ENCODE results near the gene STAT5B.
"Not testable (repeated sequence)": the region's sequence is repeated elsewhere in the genome, so short reads cannot be mapped to it uniquely, and the experiment has no call there.

STAT5B gene

GRCh38 chr17:42233156-42233555 is 43.0 kb downstream of the STAT5B start:
- no peak for DNase-seq (ENCODE audit: low read depth)

- DNase-seq (ENCODE audit: low read depth): no peak
Measured at GRCh38 chr17:42230225-42230624, 46.0 kb downstream of the STAT5B start.

GRCh38 chr17:42227849-42228700 is 48.1 kb downstream of the STAT5B start:
- DNase-seq (ENCODE audit: low read depth): no peak

- DNase-seq (ENCODE audit: low read depth): no peak
Measured at GRCh38 chr17:42225646-42226045, 50.5 kb downstream of the STAT5B start.

GRCh38 chr17:42224651-42225050 is 51.5 kb downstream of the STAT5B start:
- DNase-seq (ENCODE audit: low read depth): no peak

GRCh38 chr17:42221886-42222745 is 54.1 kb downstream of the STAT5B start:
- DNase-seq (ENCODE audit: low read depth): no peak

- not testable (repeated sequence) for DNase-seq (ENCODE audit: low read depth)
Measured at GRCh38 chr17:42219280-42219679, 56.9 kb downstream of the STAT5B start.

GRCh38 chr17:42214156-42214555 is 62.0 kb downstream of the STAT5B start:
- no peak for DNase-seq (ENCODE audit: low read depth)

GRCh38 chr17:42212382-42212781 is 63.8 kb downstream of the STAT5B start:
- DNase-seq (ENCODE audit: low read depth): no peak

GRCh38 chr17:42211921-42212341 is 64.3 kb downstream of the STAT5B start:
- DNase-seq (ENCODE audit: low read depth): not testable (repeated sequence)

GRCh38 chr17:42210046-42210445 is 66.1 kb downstream of the STAT5B start:
- no peak for DNase-seq (ENCODE audit: low read depth)

- not testable (repeated sequence) for DNase-seq (ENCODE audit: low read depth)
Measured at GRCh38 chr17:42206153-42206612, 70.0 kb downstream of the STAT5B start.

GRCh38 chr17:42203354-42203753 is 72.8 kb downstream of the STAT5B start:
- no peak for DNase-seq (ENCODE audit: low read depth)

GRCh38 chr17:42202696-42203095 is 73.5 kb downstream of the STAT5B start:
- DNase-seq (ENCODE audit: low read depth): no peak

- DNase-seq (ENCODE audit: low read depth): no peak
Measured at GRCh38 chr17:42202159-42202558, 74.0 kb downstream of the STAT5B start.

- DNase-seq (ENCODE audit: low read depth): no peak
Measured at GRCh38 chr17:42201458-42201772, 74.8 kb downstream of the STAT5B start.

- no peak for DNase-seq (ENCODE audit: low read depth)
Measured at GRCh38 chr17:42200706-42201457, 75.3 kb downstream of the STAT5B start.

- no peak for DNase-seq (ENCODE audit: low read depth)
Measured at GRCh38 chr17:42199416-42200011, 76.7 kb downstream of the STAT5B start.

GRCh38 chr17:42198897-42199296 is 77.3 kb downstream of the STAT5B start:
- DNase-seq (ENCODE audit: low read depth): no peak

- no peak for DNase-seq (ENCODE audit: low read depth)
Measured at GRCh38 chr17:42197564-42198156, 78.5 kb downstream of the STAT5B start.
